H1 (cell line): Measurements from ENCODE around the gene CCIN. TPM values are rescaled to one million over a fixed set of nuclear protein-coding genes. Genes with fewer than 3 reads are reported as not detected.
"Not testable (repeated sequence)": the region's sequence is repeated elsewhere in the genome, so short reads cannot be mapped to it uniquely, and the experiment has no call there.

Experiments
- CTCF ChIA-PET: fragments of 300-600 bp; sonication (Branson Sonifier 250); formaldehyde crosslinking; loops from one replicate; lab custom pipeline; 2021; ENCODE audit not compliant: partially characterized antibody; lab: Charles Lee
- POLR2A ChIA-PET: fragments of 300-600 bp; sonication (Branson Sonifier 250); formaldehyde crosslinking; loops from one replicate; lab custom pipeline; 2021; ENCODE audit warnings: inconsistent platforms; ENCODE audit not compliant: partially characterized antibody; lab: Charles Lee
- DNase-seq, 2 experiments: peaks; one replicate each; pipeline versions ENCODE4 v3.0.0 to v3.0.0-alpha.2; 2010 to 2022; ENCODE audit warnings: low spot score in 2 of 2, low read depth in 1 of 2, mixed read lengths in 1 of 2
- FAIRE-seq: peaks from 2 replicates; lab custom pipeline; 2011; peaks lifted over from hg19 to GRCh38; lab: Jason Lieb, UNC
- H2AFZ ChIP-seq: 2 replicates; pipeline ENCODE4 v1.8.1; 2012; ENCODE audit warnings: low read length, inconsistent platforms
- H2AK5ac ChIP-seq: 2 replicates; pipeline ENCODE4 v1.6.1; 2013; ENCODE audit warnings: low read depth, low read length
- H2BK120ac ChIP-seq: replicated peaks from 2 replicates; pipeline ENCODE3; 2013; ENCODE audit warnings: low read depth, low read length, inconsistent platforms
- H2BK12ac ChIP-seq: 2 replicates; pipeline ENCODE4 v1.6.1; 2013; ENCODE audit warnings: low read depth, low read length
- H2BK15ac ChIP-seq: 2 replicates; pipeline ENCODE4 v1.6.1; 2013; ENCODE audit warnings: low read length
- H2BK20ac ChIP-seq: 2 replicates; pipeline ENCODE4 v1.6.1; 2013; ENCODE audit warnings: low read length
- H2BK5ac ChIP-seq: 2 replicates; pipeline ENCODE4 v1.6.1; 2013; ENCODE audit warnings: low read depth, low read length
- H3K14ac ChIP-seq: 2 replicates; pipeline ENCODE4 v1.6.1; 2013; ENCODE audit warnings: inconsistent platforms; ENCODE audit not compliant: insufficient read length
- H3K18ac ChIP-seq: 2 replicates; pipeline ENCODE4 v1.6.1; 2013; ENCODE audit warnings: low read length; ENCODE audit errors: extremely low read depth
- H3K23ac ChIP-seq: 2 replicates; pipeline ENCODE4 v1.6.1; 2013; ENCODE audit warnings: inconsistent platforms; ENCODE audit not compliant: insufficient read length
- H3K23me2 ChIP-seq: 2 replicates; pipeline ENCODE4 v1.6.1; 2013; ENCODE audit warnings: low read depth, low read length
- H3K27ac ChIP-seq: 2 replicates; pipeline ENCODE4 v1.6.1; 2011; ENCODE audit warnings: low read depth, low read length, inconsistent platforms
- H3K27me3 ChIP-seq, 4 experiments: replicated peaks in 1 of 4; 1 replicate in 1 of 4; 2 replicates in 3 of 4; pipeline versions ENCODE4 v1.6.1 to v1.8.1; 2011 to 2013; ENCODE audit warnings: low read length in 3 of 4, mild to moderate bottlenecking in 3 of 4, inconsistent platforms in 2 of 4, mixed read lengths in 2 of 4, moderate library complexity in 1 of 4; ENCODE audit not compliant: control insufficient read depth in 3 of 4, insufficient read depth in 3 of 4; ENCODE audit errors: extremely low read depth in 1 of 4
- H3K36me3 ChIP-seq, 4 experiments: 2 replicates each; pipeline versions ENCODE4 v1.6.1 to v1.8.1; 2011 to 2013; ENCODE audit warnings: mild to moderate bottlenecking in 4 of 4, low read length in 3 of 4, moderate library complexity in 2 of 4, control low read depth in 1 of 4, inconsistent platforms in 1 of 4; ENCODE audit not compliant: insufficient read depth in 4 of 4, control insufficient read depth in 2 of 4
- H3K4ac ChIP-seq: replicated peaks from 2 replicates; pipeline ENCODE3; 2013; ENCODE audit warnings: low read length, low read depth, mixed read lengths, inconsistent platforms; ENCODE audit not compliant: insufficient read length
- H3K4me1 ChIP-seq, 4 experiments: replicated peaks in 1 of 4; 1 replicate in 1 of 4; 2 replicates in 3 of 4; pipeline versions ENCODE4 v1.6.1 to v1.8.1; 2011 to 2013; ENCODE audit warnings: low read length in 3 of 4, inconsistent platforms in 2 of 4, mixed read lengths in 1 of 4; ENCODE audit not compliant: insufficient read depth in 4 of 4, control insufficient read depth in 3 of 4
- H3K4me2 ChIP-seq, 2 experiments: 2 replicates each; pipeline versions ENCODE4 v1.6.1 to v1.8.1; 2011 to 2013; ENCODE audit warnings: low read depth in 2 of 2, low read length in 2 of 2, control low read depth in 1 of 2, inconsistent platforms in 1 of 2, mild to moderate bottlenecking in 1 of 2; ENCODE audit not compliant: insufficient read depth in 1 of 2
- H3K4me3 ChIP-seq, 4 experiments: fragments of 200-600, 300-600 bp in 1 of 4; sonication (generic), shearing (Covaris generic), sonication (Bioruptor Twin) in 1 of 4; 2 replicates each; pipeline versions ENCODE4 v1.5.1 to v1.8.1; 2011 to 2016; ENCODE audit warnings: low read length in 4 of 4, low read depth in 3 of 4, control low read depth in 2 of 4, inconsistent platforms in 2 of 4, mild to moderate bottlenecking in 2 of 4, mixed read lengths in 1 of 4, moderate library complexity in 1 of 4; ENCODE audit not compliant: insufficient read depth in 2 of 4; ENCODE audit errors: extremely low read depth in 1 of 4
- H3K56ac ChIP-seq: replicated peaks from 2 replicates; pipeline ENCODE3; 2013; ENCODE audit warnings: low read depth, mild to moderate bottlenecking, mixed read lengths, low read length, inconsistent platforms; ENCODE audit not compliant: insufficient read length
- H3K79me1 ChIP-seq: 2 replicates; pipeline ENCODE4 v1.6.1; 2013; ENCODE audit warnings: low read depth, low read length, control low read depth
- H3K79me2 ChIP-seq, 2 experiments: 2 replicates each; pipeline versions ENCODE4 v1.6.1 to v1.8.1; 2012 to 2013; ENCODE audit warnings: low read length in 2 of 2, mild to moderate bottlenecking in 2 of 2, inconsistent platforms in 1 of 2; ENCODE audit not compliant: insufficient read depth in 2 of 2, control insufficient read depth in 1 of 2
- H3K9ac ChIP-seq, 4 experiments: replicated peaks in 1 of 4; 1 replicate in 1 of 4; 2 replicates in 3 of 4; pipeline versions ENCODE4 v1.6.1 to v1.8.1; 2011 to 2013; ENCODE audit warnings: low read depth in 3 of 4, low read length in 3 of 4, control low read depth in 2 of 4, mild to moderate bottlenecking in 2 of 4, moderate library complexity in 2 of 4, inconsistent platforms in 1 of 4; ENCODE audit errors: extremely low read depth in 1 of 4
- H3K9me3 ChIP-seq, 2 experiments: 2 replicates each; pipeline versions ENCODE4 v1.6.1 to v1.8.1; 2012 to 2013; ENCODE audit warnings: mild to moderate bottlenecking in 2 of 2, moderate library complexity in 2 of 2, control low read depth in 1 of 2, inconsistent platforms in 1 of 2, low read depth in 1 of 2, low read length in 1 of 2, mixed read lengths in 1 of 2; ENCODE audit not compliant: insufficient read depth in 2 of 2
- H4K20me1 ChIP-seq, 2 experiments: replicated peaks in 1 of 2; 2 replicates each; pipeline versions ENCODE3 to v1.8.1; 2011 to 2013; ENCODE audit warnings: inconsistent platforms in 2 of 2, low read length in 2 of 2, mild to moderate bottlenecking in 1 of 2; ENCODE audit not compliant: insufficient read depth in 2 of 2, control insufficient read depth in 1 of 2
- H4K5ac ChIP-seq: 2 replicates; pipeline ENCODE4 v1.6.1; 2013; ENCODE audit warnings: low read length, low read depth, mixed read lengths, inconsistent platforms; ENCODE audit not compliant: insufficient read length
- H4K8ac ChIP-seq: 2 replicates; pipeline ENCODE4 v1.8.0; 2013; ENCODE audit warnings: mild to moderate bottlenecking, moderate library complexity, low read length, inconsistent platforms; ENCODE audit not compliant: insufficient read depth; ENCODE audit errors: extremely low read depth
- H4K91ac ChIP-seq: replicated peaks from 2 replicates; pipeline ENCODE3; 2013; ENCODE audit warnings: low read length, mixed read lengths, inconsistent platforms; ENCODE audit not compliant: insufficient read length
- WGBS, 2 experiments: shearing (Covaris generic) in 1 of 2; methylation state at CpG; one replicate each; pipeline versions ENCODE4 v1.1.6 to v1.1.7; 2013 to 2015; ENCODE audit warnings: low lambda C conversion rate in 2 of 2, mixed read lengths in 2 of 2, inconsistent platforms in 1 of 2, low coverage in 1 of 2, missing lambda C conversion rate in 1 of 2; ENCODE audit not compliant: insufficient replicate concordance in 2 of 2, insufficient coverage in 1 of 2, insufficient read length in 1 of 2; ENCODE audit errors: extremely low coverage in 1 of 2, missing lambda C conversion rate in 1 of 2; 5-methylcytosine and 5-hydroxymethylcytosine counted together
- polyA plus RNA-seq, 7 experiments: library from polyadenylated mRNA; depleted of rRNA in 3 of 7; stranded (reverse) in 5 of 7; unstranded in 2 of 7; fragments of >200 nt in 5 of 7; fragments of 200-250 nt in 2 of 7; gene quantifications; 1 replicate in 5 of 7; 2 replicates in 1 of 7; 4 replicates in 1 of 7; pipeline versions ENCODE4 v1.2.1 to v1.2.3, GENCODE V29; 2011 to 2013; ENCODE audit warnings: missing spikeins in 2 of 7, mixed read lengths in 2 of 7
- total RNA-seq: library from RNA; stranded (reverse); fragmentation: NEBNext Ultra II Directional; extraction: Animal tissue kit (Norgen Biotek cat#: 25700); gene quantifications from 2 replicates; pipeline ENCODE4 v1.2.1, GENCODE V29; 2021

The CCIN gene
- total and polyA plus RNA-seq, 2 of the 8 experiments (the other 6 are each of a cell fraction or from before 2014, with no cell fraction given), result 0.19 to 0.21 TPM

- H2BK15ac ChIP-seq, H3K27ac ChIP-seq, H3K4me2 ChIP-seq, H3K18ac ChIP-seq, H3K23ac ChIP-seq, POLR2A ChIA-PET, H2AK5ac ChIP-seq, H3K14ac ChIP-seq, H3K4me1 ChIP-seq, H3K9ac ChIP-seq, H3K79me1 ChIP-seq, DNase-seq, H3K23me2 ChIP-seq, FAIRE-seq, H2BK120ac ChIP-seq, H4K91ac ChIP-seq, H3K56ac ChIP-seq, H3K79me2 ChIP-seq, H3K9me3 ChIP-seq, H3K36me3 ChIP-seq, H2BK12ac ChIP-seq, H2BK20ac ChIP-seq, H3K4ac ChIP-seq, H4K8ac ChIP-seq, H2BK5ac ChIP-seq, H4K20me1 ChIP-seq, H2AFZ ChIP-seq: not testable (repeated sequence)
- Histone ChIP-seq H3K27me3 (peaks cover 0 to 26% (median 23%) of the 10 kb centered on the region in 4 experiments; a peak in 6 of 7 replicates), H3K4me3 (peak overlapping the region in 1 of 4 experiments; percentile 25; a peak in 1 of 8 replicates), H4K5ac (peak overlapping the region; percentile 48)
- CTCF ChIA-PET, result interaction anchor here (0.6 to 1.5 kb wide), 3 partner anchors 13 to 35 kb away, joined by 3 to 6 read pairs (median 3); no protein-coding TSS in a partner anchor
- WGBS, 2 experiments, result 86% methylated on average over 7 of the region's 7 CpGs; no CpG with 5 or more reads in 1 of the 2 experiments
Measured at GRCh38 chr9:36131666-36132065, 37.5 kb upstream of the CCIN start.
